ENCODE data around the gene DGAT2. TPM values are rescaled to one million over a fixed set of nuclear protein-coding genes. Genes with fewer than 3 reads are reported as not detected.

The DGAT2 gene
- total RNA-seq, 1 donor: 3.6 TPM

- peaks cover 78% of the 10 kb centered on the region for H3K79me2 ChIP-seq (ENCODE audit: insufficient read depth, low read length)
- H3K36me3 ChIP-seq (ENCODE audit: insufficient read depth, low read length): no peaks in the 10 kb centered on the region
- peaks cover 16% of the 10 kb centered on the region for H3K4me1 ChIP-seq (ENCODE audit: insufficient read depth, low read length)
Observed at GRCh38 chr11:75823415-75823814, 54.8 kb downstream of the DGAT2 start.

GRCh38 chr11:75823946-75824345 lies 55.4 kb downstream of the DGAT2 start:
- H2AFZ ChIP-seq (ENCODE audit: low read length): no peak overlapping the region
- H3K27me3 ChIP-seq (ENCODE audit: insufficient read depth, low read length): no peaks in the 10 kb centered on the region
- H3K4me1 ChIP-seq (ENCODE audit: insufficient read depth, low read length): peaks cover 16% of the 10 kb centered on the region
- peaks cover 76% of the 10 kb centered on the region for H3K79me2 ChIP-seq (ENCODE audit: insufficient read depth, low read length)
- H3K9me3 ChIP-seq (ENCODE audit: low read depth, low read length): no peaks in the 10 kb centered on the region
- TF ChIP-seq CTCF (IDR thresholded peaks at IDR 0.05; ENCODE audit: extremely low read depth, low read depth, low read length): no peak
- DNase-seq (ENCODE audit: insufficient read length, low spot score, missing footprints): no peak
- peak overlapping the region; percentile 50 for H3K4me2 ChIP-seq (ENCODE audit: insufficient read depth, low read length)
- peaks cover 11% of the 10 kb centered on the region for H4K20me1 ChIP-seq (ENCODE audit: insufficient read depth, low read length)
- H3K27ac ChIP-seq (ENCODE audit: low read depth, low read length): no peak overlapping the region
- H3K36me3 ChIP-seq (ENCODE audit: insufficient read depth, low read length): no peaks in the 10 kb centered on the region
- H3K4me3 ChIP-seq (ENCODE audit: insufficient read depth, low read length): no peak overlapping the region

More at GRCh38 chr11:75823415-75823814, 54.8 kb downstream of the DGAT2 start:
- TF ChIP-seq CTCF (IDR thresholded peaks at IDR 0.05; ENCODE audit: extremely low read depth, low read depth, low read length): no peak
- Histone ChIP-seq H3K27me3 (ENCODE audit: insufficient read depth, low read length) (no peaks in the 10 kb centered on the region), H3K4me3 (ENCODE audit: insufficient read depth, low read length) (no peak overlapping the region), H3K27ac (ENCODE audit: low read depth, low read length) (no peak overlapping the region), H2AFZ (ENCODE audit: low read length) (no peak overlapping the region), H3K4me2 (ENCODE audit: insufficient read depth, low read length) (no peak overlapping the region), H3K9me3 (ENCODE audit: low read depth, low read length) (no peaks in the 10 kb centered on the region), H4K20me1 (ENCODE audit: insufficient read depth, low read length) (peaks cover 11% of the 10 kb centered on the region)
- DNase-seq (ENCODE audit: insufficient read length, low spot score, missing footprints): no peak

- TF ChIP-seq CTCF (IDR thresholded peaks at IDR 0.05; ENCODE audit: extremely low read depth, low read depth, low read length): no peak
- Histone ChIP-seq H3K4me2 (ENCODE audit: insufficient read depth, low read length) (peak overlapping the region; percentile 72), H3K4me3 (ENCODE audit: insufficient read depth, low read length) (peak overlapping the region; percentile 26), H4K20me1 (ENCODE audit: insufficient read depth, low read length) (peaks cover 4% of the 10 kb centered on the region), H3K4me1 (ENCODE audit: insufficient read depth, low read length) (peaks cover 16% of the 10 kb centered on the region), H3K36me3 (ENCODE audit: insufficient read depth, low read length) (no peaks in the 10 kb centered on the region), H2AFZ (ENCODE audit: low read length) (peak overlapping the region; percentile 79), H3K27me3 (ENCODE audit: insufficient read depth, low read length) (no peaks in the 10 kb centered on the region), H3K9me3 (ENCODE audit: low read depth, low read length) (no peaks in the 10 kb centered on the region), H3K79me2 (ENCODE audit: insufficient read depth, low read length) (peaks cover 75% of the 10 kb centered on the region), H3K27ac (ENCODE audit: low read depth, low read length) (peak overlapping the region; percentile 70)
- DNase-seq (ENCODE audit: insufficient read length, low spot score, missing footprints): peak; percentile 68
Observed at GRCh38 chr11:75826461-75827230, 58.1 kb downstream of the DGAT2 start.

GRCh38 chr11:75827562-75827961 lies 59.0 kb downstream of the DGAT2 start:
- Histone ChIP-seq H3K4me1 (ENCODE audit: insufficient read depth, low read length) (peaks cover 16% of the 10 kb centered on the region), H3K4me2 (ENCODE audit: insufficient read depth, low read length) (no peak overlapping the region), H3K36me3 (ENCODE audit: insufficient read depth, low read length) (no peaks in the 10 kb centered on the region), H4K20me1 (ENCODE audit: insufficient read depth, low read length) (peaks cover 4% of the 10 kb centered on the region), H3K79me2 (ENCODE audit: insufficient read depth, low read length) (peaks cover 75% of the 10 kb centered on the region), H3K4me3 (ENCODE audit: insufficient read depth, low read length) (no peak overlapping the region), H3K27ac (ENCODE audit: low read depth, low read length) (no peak overlapping the region), H3K27me3 (ENCODE audit: insufficient read depth, low read length) (no peaks in the 10 kb centered on the region), H2AFZ (ENCODE audit: low read length) (no peak overlapping the region), H3K9me3 (ENCODE audit: low read depth, low read length) (no peaks in the 10 kb centered on the region)
- DNase-seq (ENCODE audit: insufficient read length, low spot score, missing footprints): no peak
- TF ChIP-seq CTCF (IDR thresholded peaks at IDR 0.05; ENCODE audit: extremely low read depth, low read depth, low read length): no peak

All from osteoblast (primary cell).